SK-N-SH treated with all-trans-retinoic acid at 6 μM for 48 hours (cell line): ENCODE results near the gene SYAP1.

Source experiments
- ATAC-seq: fragments of 200-7000 bp; cut with Tn5 transposase; 3 replicates; pipeline ENCODE4 v1.9.1; 2020; ENCODE audit warnings: mild to moderate bottlenecking, moderate library complexity
- ARNTL ChIP-seq: fragments of 450-650 bp; formaldehyde crosslinking; IDR thresholded peaks from 2 replicates; pipeline ENCODE4 v1.5.0; 2020; ENCODE audit warnings: low read depth, mild to moderate bottlenecking, moderate library complexity, borderline replicate concordance
- BACH2 ChIP-seq: fragments of 250-450 bp; sonication (Bioruptor Pico); IDR thresholded peaks from 2 replicates; pipeline ENCODE4 v1.9.0; 2021; ENCODE audit warnings: mild to moderate bottlenecking, borderline replicate concordance
- CSDC2 ChIP-seq: fragments of 250-450 bp; sonication (Bioruptor Pico); IDR thresholded peaks from 2 replicates; pipeline ENCODE4 v1.5.0; 2020; ENCODE audit warnings: mild to moderate bottlenecking, moderate library complexity
- GLIS3 ChIP-seq: fragments of 250-450 bp; sonication (Bioruptor Pico); IDR thresholded peaks from 2 replicates; pipeline ENCODE4 v1.5.0; 2020; ENCODE audit warnings: mild to moderate bottlenecking, moderate library complexity
- ISL1 ChIP-seq: fragments of 250-450 bp; sonication (Bioruptor Pico); IDR thresholded peaks from 2 replicates; pipeline ENCODE4 v2.1.2; 2022; ENCODE audit warnings: mild to moderate bottlenecking, moderate library complexity
- OSR1 ChIP-seq: fragments of 250-450 bp; sonication (Bioruptor Pico); IDR thresholded peaks from 2 replicates; pipeline ENCODE4 v1.8.0; 2022; ENCODE audit warnings: moderate library complexity, mild to moderate bottlenecking, inconsistent platforms
- PPARA ChIP-seq: fragments of 250-450 bp; sonication (Bioruptor Pico); IDR thresholded peaks from 2 replicates; pipeline ENCODE4 v1.5.0; 2020; ENCODE audit warnings: mild to moderate bottlenecking, borderline replicate concordance
- RARB ChIP-seq: fragments of 250-450 bp; sonication (Bioruptor Pico); IDR thresholded peaks from 2 replicates; pipeline ENCODE4 v1.8.0; 2021; ENCODE audit warnings: mild to moderate bottlenecking, moderate library complexity
- SNAI2 ChIP-seq: fragments of 250-450 bp; sonication (Bioruptor Pico); IDR thresholded peaks from 2 replicates; pipeline ENCODE4 v1.5.0; 2020; ENCODE audit warnings: mild to moderate bottlenecking, moderate library complexity
- TCF4 ChIP-seq: fragments of 250-450 bp; sonication (Bioruptor Pico); IDR thresholded peaks from 2 replicates; pipeline ENCODE4 v1.8.0; 2021; ENCODE audit warnings: mild to moderate bottlenecking, moderate library complexity, borderline replicate concordance
- TOX ChIP-seq: fragments of 250-450 bp; sonication (Bioruptor Pico); IDR thresholded peaks from 2 replicates; pipeline ENCODE4 v1.8.0; 2021; ENCODE audit warnings: mild to moderate bottlenecking, moderate library complexity, borderline replicate concordance
- ZC3H10 ChIP-seq: fragments of 250-450 bp; sonication (Bioruptor Pico); IDR thresholded peaks from 2 replicates; pipeline ENCODE4 v1.5.1; 2021; ENCODE audit warnings: mild to moderate bottlenecking, moderate library complexity
- ZFP3 ChIP-seq: fragments of 250-450 bp; sonication (Bioruptor Pico); IDR thresholded peaks from 2 replicates; pipeline ENCODE4 v1.5.0; 2020; ENCODE audit warnings: mild to moderate bottlenecking, moderate library complexity
- ZFP30 ChIP-seq: fragments of 450-650 bp; formaldehyde crosslinking; IDR thresholded peaks from 2 replicates; pipeline ENCODE4 v1.5.0; 2022; ENCODE audit warnings: mild to moderate bottlenecking, moderate library complexity
- ZNF8 ChIP-seq: fragments of 450-650 bp; formaldehyde crosslinking; IDR thresholded peaks from 2 replicates; pipeline ENCODE4 v1.5.0; 2020; ENCODE audit warnings: mild to moderate bottlenecking, moderate library complexity
- TF ChIP-seq, protein P1 (sequence below): fragments of 250-450 bp; sonication (Bioruptor Pico); IDR thresholded peaks from 2 replicates; pipeline ENCODE4 v1.5.0; 2020; ENCODE audit warnings: mild to moderate bottlenecking, moderate library complexity
- TF ChIP-seq, protein P2 (sequence below): fragments of 250-450 bp; sonication (Bioruptor Pico); IDR thresholded peaks from 2 replicates; pipeline ENCODE4 v1.8.0; 2021; ENCODE audit warnings: low read depth, mild to moderate bottlenecking, moderate library complexity, borderline replicate concordance
- TF ChIP-seq, protein P3 (sequence below): fragments of 250-450 bp; sonication (Bioruptor Pico); IDR thresholded peaks from 2 replicates; pipeline ENCODE4 v1.5.1; 2020; ENCODE audit warnings: low read depth, mild to moderate bottlenecking, moderate library complexity
- TF ChIP-seq, protein P4 (sequence below): fragments of 250-450 bp; sonication (Bioruptor Pico); IDR thresholded peaks from 2 replicates; pipeline ENCODE4 v1.5.1; 2021; ENCODE audit warnings: mild to moderate bottlenecking, moderate library complexity
- TF ChIP-seq, protein P5 (sequence below): fragments of 250-450 bp; sonication (Bioruptor Pico); IDR thresholded peaks from 2 replicates; pipeline ENCODE4 v1.8.0; 2020; ENCODE audit warnings: mild to moderate bottlenecking, moderate library complexity, borderline replicate concordance

Gene SYAP1

DNA sequence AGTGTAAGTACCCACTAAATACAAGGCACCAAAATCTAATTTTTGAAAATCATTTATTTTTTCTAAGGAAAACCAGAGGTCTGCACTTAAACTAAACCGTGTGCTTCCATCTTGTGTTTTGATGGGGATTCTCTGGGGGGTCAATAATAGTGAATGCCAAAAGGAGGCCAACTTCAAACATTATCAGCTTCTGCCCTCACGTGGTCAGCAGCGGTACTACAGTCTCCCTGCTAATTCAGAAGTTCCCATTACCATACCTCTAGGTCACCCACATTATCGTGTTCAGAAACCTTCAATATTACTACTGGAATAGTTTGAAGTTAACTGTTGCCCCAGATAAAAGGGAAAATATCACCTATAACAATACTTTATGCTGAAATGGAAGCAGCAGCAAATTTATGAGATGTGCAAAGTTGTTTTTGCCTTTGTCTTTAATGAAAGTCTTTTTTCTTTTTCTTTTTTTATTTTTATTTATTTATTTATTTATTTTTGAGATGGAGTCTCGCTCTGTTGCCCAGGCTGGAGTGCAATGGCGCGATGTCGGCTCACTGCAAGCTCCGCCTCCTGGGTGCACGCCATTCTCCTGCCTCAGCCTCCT is 24.2 kb upstream of the SYAP1 start:
- no peak for TF ChIP-seq BACH2 (CRISPR knock-in tag)
- no peak for TF ChIP-seq TCF4 (CRISPR knock-in tag)
- TF ChIP-seq, protein P1, sequence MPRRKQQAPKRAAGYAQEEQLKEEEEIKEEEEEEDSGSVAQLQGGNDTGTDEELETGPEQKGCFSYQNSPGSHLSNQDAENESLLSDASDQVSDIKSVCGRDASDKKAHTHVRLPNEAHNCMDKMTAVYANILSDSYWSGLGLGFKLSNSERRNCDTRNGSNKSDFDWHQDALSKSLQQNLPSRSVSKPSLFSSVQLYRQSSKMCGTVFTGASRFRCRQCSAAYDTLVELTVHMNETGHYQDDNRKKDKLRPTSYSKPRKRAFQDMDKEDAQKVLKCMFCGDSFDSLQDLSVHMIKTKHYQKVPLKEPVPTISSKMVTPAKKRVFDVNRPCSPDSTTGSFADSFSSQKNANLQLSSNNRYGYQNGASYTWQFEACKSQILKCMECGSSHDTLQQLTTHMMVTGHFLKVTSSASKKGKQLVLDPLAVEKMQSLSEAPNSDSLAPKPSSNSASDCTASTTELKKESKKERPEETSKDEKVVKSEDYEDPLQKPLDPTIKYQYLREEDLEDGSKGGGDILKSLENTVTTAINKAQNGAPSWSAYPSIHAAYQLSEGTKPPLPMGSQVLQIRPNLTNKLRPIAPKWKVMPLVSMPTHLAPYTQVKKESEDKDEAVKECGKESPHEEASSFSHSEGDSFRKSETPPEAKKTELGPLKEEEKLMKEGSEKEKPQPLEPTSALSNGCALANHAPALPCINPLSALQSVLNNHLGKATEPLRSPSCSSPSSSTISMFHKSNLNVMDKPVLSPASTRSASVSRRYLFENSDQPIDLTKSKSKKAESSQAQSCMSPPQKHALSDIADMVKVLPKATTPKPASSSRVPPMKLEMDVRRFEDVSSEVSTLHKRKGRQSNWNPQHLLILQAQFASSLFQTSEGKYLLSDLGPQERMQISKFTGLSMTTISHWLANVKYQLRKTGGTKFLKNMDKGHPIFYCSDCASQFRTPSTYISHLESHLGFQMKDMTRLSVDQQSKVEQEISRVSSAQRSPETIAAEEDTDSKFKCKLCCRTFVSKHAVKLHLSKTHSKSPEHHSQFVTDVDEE (CRISPR knock-in tag), result no peak
- TF ChIP-seq, protein P2, sequence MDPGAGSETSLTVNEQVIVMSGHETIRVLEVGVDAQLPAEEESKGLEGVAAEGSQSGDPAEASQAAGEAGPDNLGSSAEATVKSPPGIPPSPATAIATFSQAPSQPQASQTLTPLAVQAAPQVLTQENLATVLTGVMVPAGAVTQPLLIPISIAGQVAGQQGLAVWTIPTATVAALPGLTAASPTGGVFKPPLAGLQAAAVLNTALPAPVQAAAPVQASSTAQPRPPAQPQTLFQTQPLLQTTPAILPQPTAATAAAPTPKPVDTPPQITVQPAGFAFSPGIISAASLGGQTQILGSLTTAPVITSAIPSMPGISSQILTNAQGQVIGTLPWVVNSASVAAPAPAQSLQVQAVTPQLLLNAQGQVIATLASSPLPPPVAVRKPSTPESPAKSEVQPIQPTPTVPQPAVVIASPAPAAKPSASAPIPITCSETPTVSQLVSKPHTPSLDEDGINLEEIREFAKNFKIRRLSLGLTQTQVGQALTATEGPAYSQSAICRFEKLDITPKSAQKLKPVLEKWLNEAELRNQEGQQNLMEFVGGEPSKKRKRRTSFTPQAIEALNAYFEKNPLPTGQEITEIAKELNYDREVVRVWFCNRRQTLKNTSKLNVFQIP, result no peak
- no peak for TF ChIP-seq CSDC2 (CRISPR knock-in tag)
- TF ChIP-seq ZFP3 (CRISPR knock-in tag), result no peak
- no peak for TF ChIP-seq OSR1 (CRISPR knock-in tag)
- TF ChIP-seq, protein P3, sequence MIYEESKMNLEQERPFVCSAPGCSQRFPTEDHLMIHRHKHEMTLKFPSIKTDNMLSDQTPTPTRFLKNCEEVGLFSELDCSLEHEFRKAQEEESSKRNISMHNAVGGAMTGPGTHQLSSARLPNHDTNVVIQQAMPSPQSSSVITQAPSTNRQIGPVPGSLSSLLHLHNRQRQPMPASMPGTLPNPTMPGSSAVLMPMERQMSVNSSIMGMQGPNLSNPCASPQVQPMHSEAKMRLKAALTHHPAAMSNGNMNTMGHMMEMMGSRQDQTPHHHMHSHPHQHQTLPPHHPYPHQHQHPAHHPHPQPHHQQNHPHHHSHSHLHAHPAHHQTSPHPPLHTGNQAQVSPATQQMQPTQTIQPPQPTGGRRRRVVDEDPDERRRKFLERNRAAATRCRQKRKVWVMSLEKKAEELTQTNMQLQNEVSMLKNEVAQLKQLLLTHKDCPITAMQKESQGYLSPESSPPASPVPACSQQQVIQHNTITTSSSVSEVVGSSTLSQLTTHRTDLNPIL (CRISPR knock-in tag), result no peak
- TF ChIP-seq PPARA, result no peak
- TF ChIP-seq ISL1 (CRISPR knock-in tag), result no peak
- TF ChIP-seq ZC3H10, result no peak
- TF ChIP-seq RARB (CRISPR knock-in tag), result no peak
- no peak for TF ChIP-seq GLIS3
- TF ChIP-seq ZFP30 (CRISPR knock-in tag), result no peak
- TF ChIP-seq TOX (CRISPR knock-in tag), result no peak
- TF ChIP-seq, protein P4, sequence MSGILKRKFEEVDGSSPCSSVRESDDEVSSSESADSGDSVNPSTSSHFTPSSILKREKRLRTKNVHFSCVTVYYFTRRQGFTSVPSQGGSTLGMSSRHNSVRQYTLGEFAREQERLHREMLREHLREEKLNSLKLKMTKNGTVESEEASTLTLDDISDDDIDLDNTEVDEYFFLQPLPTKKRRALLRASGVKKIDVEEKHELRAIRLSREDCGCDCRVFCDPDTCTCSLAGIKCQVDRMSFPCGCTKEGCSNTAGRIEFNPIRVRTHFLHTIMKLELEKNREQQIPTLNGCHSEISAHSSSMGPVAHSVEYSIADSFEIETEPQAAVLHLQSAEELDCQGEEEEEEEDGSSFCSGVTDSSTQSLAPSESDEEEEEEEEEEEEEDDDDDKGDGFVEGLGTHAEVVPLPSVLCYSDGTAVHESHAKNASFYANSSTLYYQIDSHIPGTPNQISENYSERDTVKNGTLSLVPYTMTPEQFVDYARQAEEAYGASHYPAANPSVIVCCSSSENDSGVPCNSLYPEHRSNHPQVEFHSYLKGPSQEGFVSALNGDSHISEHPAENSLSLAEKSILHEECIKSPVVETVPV (CRISPR knock-in tag), result no peak
- TF ChIP-seq ARNTL, result no peak
- TF ChIP-seq, all 23 proteins: peak for 0
- peak; percentile 80 for ATAC-seq

DNA sequence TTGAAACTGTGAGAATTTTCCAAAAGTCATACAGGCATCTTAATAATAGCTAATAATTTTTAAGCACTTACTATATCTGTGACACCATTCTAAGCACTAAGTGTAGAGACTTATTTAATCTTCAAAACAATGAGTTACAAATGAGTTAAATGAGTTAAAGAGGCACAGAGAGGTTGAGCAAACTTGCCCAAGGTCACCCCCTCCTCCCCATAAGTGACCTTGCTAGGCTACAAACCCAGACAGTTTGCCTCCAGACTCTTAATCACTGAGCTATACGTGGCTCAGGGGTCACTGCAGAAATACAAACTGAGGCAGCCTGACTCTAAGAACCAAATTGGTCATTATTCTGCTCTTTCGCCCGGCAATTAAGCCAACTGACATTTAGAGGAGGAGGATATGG is 22.5 kb upstream of the SYAP1 start:
- TF ChIP-seq, protein P5, sequence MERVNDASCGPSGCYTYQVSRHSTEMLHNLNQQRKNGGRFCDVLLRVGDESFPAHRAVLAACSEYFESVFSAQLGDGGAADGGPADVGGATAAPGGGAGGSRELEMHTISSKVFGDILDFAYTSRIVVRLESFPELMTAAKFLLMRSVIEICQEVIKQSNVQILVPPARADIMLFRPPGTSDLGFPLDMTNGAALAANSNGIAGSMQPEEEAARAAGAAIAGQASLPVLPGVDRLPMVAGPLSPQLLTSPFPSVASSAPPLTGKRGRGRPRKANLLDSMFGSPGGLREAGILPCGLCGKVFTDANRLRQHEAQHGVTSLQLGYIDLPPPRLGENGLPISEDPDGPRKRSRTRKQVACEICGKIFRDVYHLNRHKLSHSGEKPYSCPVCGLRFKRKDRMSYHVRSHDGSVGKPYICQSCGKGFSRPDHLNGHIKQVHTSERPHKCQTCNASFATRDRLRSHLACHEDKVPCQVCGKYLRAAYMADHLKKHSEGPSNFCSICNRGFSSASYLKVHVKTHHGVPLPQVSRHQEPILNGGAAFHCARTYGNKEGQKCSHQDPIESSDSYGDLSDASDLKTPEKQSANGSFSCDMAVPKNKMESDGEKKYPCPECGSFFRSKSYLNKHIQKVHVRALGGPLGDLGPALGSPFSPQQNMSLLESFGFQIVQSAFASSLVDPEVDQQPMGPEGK (CRISPR knock-in tag), result no peak
- TF ChIP-seq SNAI2 (CRISPR knock-in tag) (no peak), GLIS3 (no peak), ZFP3 (CRISPR knock-in tag) (no peak), TCF4 (CRISPR knock-in tag) (no peak), ISL1 (CRISPR knock-in tag) (no peak), ARNTL (no peak), PPARA (no peak), OSR1 (CRISPR knock-in tag) (no peak), ZFP30 (CRISPR knock-in tag) (no peak), ZNF8 (CRISPR knock-in tag) (no peak), TOX (CRISPR knock-in tag) (no peak)
- TF ChIP-seq, protein P3 (CRISPR knock-in tag), result no peak
- TF ChIP-seq, protein P1 (CRISPR knock-in tag), result no peak
- TF ChIP-seq, protein P2, result no peak
- TF ChIP-seq, protein P4 (CRISPR knock-in tag), result no peak
- no peak for ATAC-seq
